ENCODE results near the gene MPRIP.

The MPRIP gene

DNA sequence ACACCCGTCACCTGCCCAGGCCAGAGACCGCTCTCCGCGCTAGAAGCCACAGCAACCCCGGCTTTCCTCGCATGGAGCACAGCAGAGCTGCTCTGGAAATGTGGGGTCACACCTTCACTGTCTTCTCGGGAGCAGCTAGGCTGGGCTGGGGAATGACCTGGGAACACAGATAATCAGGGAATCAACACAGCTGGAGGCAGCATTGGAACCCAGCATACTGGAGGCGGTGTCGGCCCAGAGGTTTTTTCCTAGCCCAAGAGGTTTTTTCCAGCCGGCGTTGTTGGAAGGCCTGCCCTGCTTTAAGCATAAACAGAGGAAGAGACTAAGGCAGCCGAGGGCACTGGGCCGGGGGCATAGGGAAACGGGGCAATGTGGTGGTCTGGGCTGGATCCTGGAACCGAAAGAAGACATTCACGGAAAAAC lies 164.7 kb downstream of the MPRIP start:
- DNase-seq (ENCODE audit: low spot score): no peak
- TF ChIP-seq, protein P1, sequence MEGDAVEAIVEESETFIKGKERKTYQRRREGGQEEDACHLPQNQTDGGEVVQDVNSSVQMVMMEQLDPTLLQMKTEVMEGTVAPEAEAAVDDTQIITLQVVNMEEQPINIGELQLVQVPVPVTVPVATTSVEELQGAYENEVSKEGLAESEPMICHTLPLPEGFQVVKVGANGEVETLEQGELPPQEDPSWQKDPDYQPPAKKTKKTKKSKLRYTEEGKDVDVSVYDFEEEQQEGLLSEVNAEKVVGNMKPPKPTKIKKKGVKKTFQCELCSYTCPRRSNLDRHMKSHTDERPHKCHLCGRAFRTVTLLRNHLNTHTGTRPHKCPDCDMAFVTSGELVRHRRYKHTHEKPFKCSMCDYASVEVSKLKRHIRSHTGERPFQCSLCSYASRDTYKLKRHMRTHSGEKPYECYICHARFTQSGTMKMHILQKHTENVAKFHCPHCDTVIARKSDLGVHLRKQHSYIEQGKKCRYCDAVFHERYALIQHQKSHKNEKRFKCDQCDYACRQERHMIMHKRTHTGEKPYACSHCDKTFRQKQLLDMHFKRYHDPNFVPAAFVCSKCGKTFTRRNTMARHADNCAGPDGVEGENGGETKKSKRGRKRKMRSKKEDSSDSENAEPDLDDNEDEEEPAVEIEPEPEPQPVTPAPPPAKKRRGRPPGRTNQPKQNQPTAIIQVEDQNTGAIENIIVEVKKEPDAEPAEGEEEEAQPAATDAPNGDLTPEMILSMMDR (IDR thresholded peaks at IDR 0.05; ENCODE audit: extremely low read depth, insufficient read depth, missing control alignments): no peak
- in situ Hi-C loops (cut with MboI; ENCODE audit: low pct_unique_long_range_greater_than_20kb, low sequenced_read_pairs, unreplicated experiment): no loop called here

GRCh38 chr17:17207998-17208397 lies 165.7 kb downstream of the MPRIP start:
- in situ Hi-C loops (cut with MboI; ENCODE audit: low pct_unique_long_range_greater_than_20kb, low sequenced_read_pairs, unreplicated experiment): no loop called here
- TF ChIP-seq, protein P1 (IDR thresholded peaks at IDR 0.05; ENCODE audit: extremely low read depth, insufficient read depth, missing control alignments): no peak
- DNase-seq (ENCODE audit: low spot score): no peak

DNA sequence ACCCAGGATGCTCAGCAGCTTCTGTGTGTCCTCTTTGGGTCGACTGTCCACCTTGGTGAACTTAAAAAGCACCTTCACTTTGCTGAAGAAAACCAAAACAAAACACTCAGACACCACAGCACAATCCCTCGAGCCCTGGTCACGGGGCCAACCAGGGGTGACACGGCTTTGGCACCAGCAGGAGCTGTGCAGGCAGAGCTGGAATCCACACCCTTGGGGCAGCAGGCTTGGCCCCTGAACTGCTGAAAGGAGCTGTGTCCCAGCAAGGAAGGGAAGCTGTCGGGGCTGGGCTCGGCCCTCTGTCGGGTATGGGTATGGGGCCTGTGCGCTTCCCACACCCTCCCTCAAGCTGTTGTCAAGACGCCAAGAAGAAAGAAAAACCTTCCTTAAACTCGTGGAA lies 171.5 kb downstream of the MPRIP start:
- TF ChIP-seq, protein P1 (IDR thresholded peaks at IDR 0.05; ENCODE audit: extremely low read depth, insufficient read depth, missing control alignments): no peak
- in situ Hi-C loops (cut with MboI; ENCODE audit: low pct_unique_long_range_greater_than_20kb, low sequenced_read_pairs, unreplicated experiment): no loop called here

GRCh38 chr17:17214646-17215436 lies 172.6 kb downstream of the MPRIP start:
- DNase-seq (ENCODE audit: low spot score): no peak
- TF ChIP-seq, protein P1 (IDR thresholded peaks at IDR 0.05; ENCODE audit: extremely low read depth, insufficient read depth, missing control alignments): no peak
- in situ Hi-C loops (cut with MboI; ENCODE audit: low pct_unique_long_range_greater_than_20kb, low sequenced_read_pairs, unreplicated experiment): no loop called here

More for the DNA sequence above, 171.5 kb downstream of the MPRIP start:
- no peak for DNase-seq (ENCODE audit: low spot score)

- in situ Hi-C loops (cut with MboI; ENCODE audit: low pct_unique_long_range_greater_than_20kb, low sequenced_read_pairs, unreplicated experiment): no loop called here
- TF ChIP-seq, protein P1 (IDR thresholded peaks at IDR 0.05; ENCODE audit: extremely low read depth, insufficient read depth, missing control alignments): no peak
- no peak for DNase-seq (ENCODE audit: low spot score)
These were observed 173.3 kb downstream of the MPRIP start for GRCh38 chr17:17215575-17215974.

- no peak for DNase-seq (ENCODE audit: low spot score)
- in situ Hi-C loops (cut with MboI; ENCODE audit: low pct_unique_long_range_greater_than_20kb, low sequenced_read_pairs, unreplicated experiment): no loop called here
- TF ChIP-seq, protein P1 (IDR thresholded peaks at IDR 0.05; ENCODE audit: extremely low read depth, insufficient read depth, missing control alignments): no peak
These were observed 174.0 kb downstream of the MPRIP start for GRCh38 chr17:17216236-17216635.
